ENCODE measurements around the gene CMC2.

GRCh38 chr16:80996688-80997138 lies 10.0 kb downstream of the CMC2 start:
- TF ChIP-seq, protein P1, sequence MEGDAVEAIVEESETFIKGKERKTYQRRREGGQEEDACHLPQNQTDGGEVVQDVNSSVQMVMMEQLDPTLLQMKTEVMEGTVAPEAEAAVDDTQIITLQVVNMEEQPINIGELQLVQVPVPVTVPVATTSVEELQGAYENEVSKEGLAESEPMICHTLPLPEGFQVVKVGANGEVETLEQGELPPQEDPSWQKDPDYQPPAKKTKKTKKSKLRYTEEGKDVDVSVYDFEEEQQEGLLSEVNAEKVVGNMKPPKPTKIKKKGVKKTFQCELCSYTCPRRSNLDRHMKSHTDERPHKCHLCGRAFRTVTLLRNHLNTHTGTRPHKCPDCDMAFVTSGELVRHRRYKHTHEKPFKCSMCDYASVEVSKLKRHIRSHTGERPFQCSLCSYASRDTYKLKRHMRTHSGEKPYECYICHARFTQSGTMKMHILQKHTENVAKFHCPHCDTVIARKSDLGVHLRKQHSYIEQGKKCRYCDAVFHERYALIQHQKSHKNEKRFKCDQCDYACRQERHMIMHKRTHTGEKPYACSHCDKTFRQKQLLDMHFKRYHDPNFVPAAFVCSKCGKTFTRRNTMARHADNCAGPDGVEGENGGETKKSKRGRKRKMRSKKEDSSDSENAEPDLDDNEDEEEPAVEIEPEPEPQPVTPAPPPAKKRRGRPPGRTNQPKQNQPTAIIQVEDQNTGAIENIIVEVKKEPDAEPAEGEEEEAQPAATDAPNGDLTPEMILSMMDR (conservative IDR thresholded peaks at IDR 0.05), result no peak
- no peak for TF ChIP-seq EZH2 (IDR thresholded peaks at IDR 0.05; ENCODE audit: low read depth)

Measured in PC-9 (cell line).